OCI-LY1 (cell line): Measurements from ENCODE around the gene CYP2A7.
"Not testable (repeated sequence)": the region's sequence is repeated elsewhere in the genome, so short reads cannot be mapped to it uniquely, and the experiment has no call there.

Experiments used
- H2AFZ ChIP-seq: fragments of 200-600 bp; sonication (generic), shearing (Covaris generic); 2 replicates; pipeline ENCODE4 v1.6.0; 2014; ENCODE audit warnings: antibody characterized with exemption, mild to moderate bottlenecking, low read length
- H3F3A ChIP-seq: fragments of 200-600 bp; sonication (generic), shearing (Covaris generic); 2 replicates; pipeline ENCODE4 v1.6.0; 2014; ENCODE audit warnings: mild to moderate bottlenecking, antibody characterized with exemption, low read length, moderate library complexity; ENCODE audit not compliant: insufficient read depth
- H3K27ac ChIP-seq: fragments of 200-600 bp; sonication (generic); 2 replicates; pipeline ENCODE4 v1.5.1; 2014; ENCODE audit warnings: low read length, mixed run types, mild to moderate bottlenecking, low read depth; ENCODE audit not compliant: poor library complexity, severe bottlenecking
- H3K27me3 ChIP-seq: fragments of 200-600 bp; sonication (generic); 2 replicates; pipeline ENCODE4 v1.6.0; 2014; ENCODE audit warnings: antibody characterized with exemption, mild to moderate bottlenecking, low read length, moderate library complexity; ENCODE audit not compliant: insufficient read depth
- H3K36me3 ChIP-seq: fragments of 200-600 bp; sonication (generic); 2 replicates; pipeline ENCODE4 v1.6.1; 2014; ENCODE audit warnings: mild to moderate bottlenecking, antibody characterized with exemption, low read length, moderate library complexity, mixed read lengths; ENCODE audit not compliant: insufficient read depth
- H3K4me1 ChIP-seq: fragments of 200-600 bp; sonication (generic); 2 replicates; pipeline ENCODE4 v1.5.1; 2014; ENCODE audit warnings: mild to moderate bottlenecking, low read length, moderate library complexity; ENCODE audit not compliant: insufficient read depth, severe bottlenecking
- H3K4me2 ChIP-seq: fragments of 200-600 bp; sonication (generic), shearing (Covaris generic); 2 replicates; pipeline ENCODE4 v1.6.1; 2014; ENCODE audit warnings: low read length
- H3K4me3 ChIP-seq: fragments of 200-600 bp; sonication (generic); 2 replicates; pipeline ENCODE4 v1.5.1; 2014; ENCODE audit warnings: low read length, low read depth, mild to moderate bottlenecking, mixed read lengths; ENCODE audit not compliant: poor library complexity, severe bottlenecking
- H3K79me2 ChIP-seq: fragments of 200-600 bp; shearing (Covaris generic); 2 replicates; pipeline ENCODE4 v1.6.1; 2016; ENCODE audit warnings: mixed run types, low read length, mixed read lengths; ENCODE audit not compliant: insufficient read depth
- H3K9ac ChIP-seq: fragments of 200-600 bp; sonication (generic), shearing (Covaris generic); 2 replicates; pipeline ENCODE4 v1.6.1; 2014; ENCODE audit warnings: mild to moderate bottlenecking, low read length, mixed read lengths
- H3K9me2 ChIP-seq: fragments of 200-600 bp; sonication (generic), shearing (Covaris generic); 2 replicates; pipeline ENCODE4 v1.6.1; 2014; ENCODE audit warnings: low read depth, mild to moderate bottlenecking, low read length, mixed read lengths
- H3K9me3 ChIP-seq: fragments of 200-600 bp; shearing (Covaris generic); 2 replicates; pipeline ENCODE4 v1.6.1; 2014; ENCODE audit warnings: low read length, mixed read lengths
- H4K20me1 ChIP-seq: fragments of 200-600 bp; sonication (generic), shearing (Covaris generic); 2 replicates; pipeline ENCODE4 v1.6.0; 2016; ENCODE audit warnings: mild to moderate bottlenecking, low read length; ENCODE audit not compliant: insufficient read depth
- CTCF ChIP-seq: fragments of 200-600 bp; sonication (generic), shearing (Covaris generic); IDR thresholded peaks from 2 replicates; pipeline ENCODE4 v1.5.1; 2017; ENCODE audit warnings: mild to moderate bottlenecking, antibody characterized with exemption, low read length, moderate library complexity, mixed read lengths
- EZH2 ChIP-seq: fragments of 200-600 bp; sonication (generic), shearing (Covaris generic); IDR thresholded peaks from 2 replicates; pipeline ENCODE4 v1.8.0; 2017; ENCODE audit warnings: borderline replicate concordance, mixed run types, mild to moderate bottlenecking, antibody characterized with exemption, low read length, moderate library complexity, mixed read lengths

CYP2A7 gene

DNA sequence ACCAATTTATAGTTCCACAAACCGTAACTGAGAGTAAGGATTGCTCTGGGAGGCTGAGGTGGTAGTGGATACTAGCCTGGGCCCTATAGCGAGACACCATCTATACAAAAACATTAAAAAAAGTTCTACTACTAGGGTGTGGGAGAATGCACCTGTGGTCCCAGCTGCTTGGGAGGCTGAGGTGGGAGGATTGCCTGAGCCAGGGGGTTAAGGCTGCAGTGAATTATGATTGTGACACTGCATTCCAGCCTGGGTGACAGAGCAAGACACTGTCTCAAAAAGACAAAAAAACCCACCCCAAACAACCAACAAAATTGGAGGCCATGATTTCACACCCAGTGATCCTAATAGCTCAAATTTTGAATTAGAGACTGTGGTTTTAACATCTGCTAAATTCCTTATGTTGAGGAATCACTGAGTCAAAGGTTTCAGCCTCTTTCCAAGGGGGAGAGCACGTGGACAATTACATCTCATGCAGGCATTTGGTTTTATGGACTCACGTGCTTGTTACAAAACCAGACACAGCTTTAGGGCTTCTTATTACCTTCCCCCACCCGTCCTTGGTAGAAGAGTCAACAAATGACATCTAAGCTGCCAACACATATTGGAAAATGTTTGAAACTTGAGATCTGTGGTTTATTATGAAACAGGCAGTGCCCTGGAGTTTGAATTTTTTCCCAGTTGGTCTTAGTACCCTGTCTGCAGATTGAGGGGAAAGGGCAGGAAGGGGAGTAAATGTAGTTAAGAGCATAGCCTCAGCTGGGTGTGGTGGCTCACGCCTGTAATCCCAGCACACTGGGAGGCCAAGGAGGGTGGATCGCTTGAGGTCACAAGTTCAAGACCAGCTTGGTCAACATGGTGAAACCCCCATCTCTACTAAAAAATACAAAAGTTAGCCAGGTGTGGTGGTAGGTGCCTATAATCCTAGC is 50.3 kb downstream of the CYP2A7 start:
- Histone ChIP-seq H3K4me1 (no peaks in the 10 kb centered on the region), H3K4me2 (no peak overlapping the region), H3K36me3 (peaks cover 4% of the 10 kb centered on the region), H3K9me2 (no peaks in the 10 kb centered on the region), H3K9ac (no peak overlapping the region), H3K9me3 (no peaks in the 10 kb centered on the region), H3K4me3 (no peak overlapping the region), H3F3A (no peaks in the 10 kb centered on the region), H2AFZ (no peak overlapping the region), H3K27ac (no peak overlapping the region), H3K27me3 (no peaks in the 10 kb centered on the region), H4K20me1 (no peaks in the 10 kb centered on the region), H3K79me2 (no peaks in the 10 kb centered on the region)
- no peak for TF ChIP-seq CTCF
- TF ChIP-seq EZH2 = no peak

- H3K36me3 ChIP-seq, H3K4me2 ChIP-seq, H4K20me1 ChIP-seq, H3K27me3 ChIP-seq, H2AFZ ChIP-seq, H3F3A ChIP-seq, H3K4me3 ChIP-seq, H3K9me3 ChIP-seq, H3K4me1 ChIP-seq, H3K9me2 ChIP-seq, H3K9ac ChIP-seq, H3K79me2 ChIP-seq, H3K27ac ChIP-seq: not testable (repeated sequence)
These were observed 51.3 kb downstream of the CYP2A7 start for GRCh38 chr19:40830741-40831140.

- Histone ChIP-seq H3K9me3 (no peaks in the 10 kb centered on the region), H3K9ac (no peak overlapping the region), H3K27ac (no peak overlapping the region), H3K9me2 (no peaks in the 10 kb centered on the region), H3K27me3 (no peaks in the 10 kb centered on the region), H2AFZ (no peak overlapping the region), H3K79me2 (no peaks in the 10 kb centered on the region), H3K4me2 (no peak overlapping the region), H3K36me3 (peaks cover 6% of the 10 kb centered on the region), H4K20me1 (no peaks in the 10 kb centered on the region), H3F3A (no peaks in the 10 kb centered on the region), H3K4me1 (no peaks in the 10 kb centered on the region), H3K4me3 (no peak overlapping the region)
- TF ChIP-seq CTCF (no peak), EZH2 (no peak)
These were observed 52.8 kb downstream of the CYP2A7 start for GRCh38 chr19:40829205-40829604.
